CMK (cell line): ENCODE measurements around the gene LETM1.

Source experiments
- DNase-seq: peaks from one replicate; pipeline ENCODE4 v3.0.0-alpha.2; 2010; ENCODE audit warnings: low read depth

LETM1 gene

GRCh38 chr4:1762264-1763010 is 93.5 kb downstream of the LETM1 start:
- DNase-seq = no peak
